K562 (cell line): ENCODE measurements around the gene IP6K2. TPM values are rescaled to one million over a fixed set of nuclear protein-coding genes. Genes with fewer than 3 reads are reported as not detected.

Experiments used
- CBX3 ChIP-seq, 2 experiments: IDR thresholded peaks; 1 replicate in 1 of 2; 2 replicates in 1 of 2; pipeline ENCODE4 v1.6.1; 2012; ENCODE audit warnings: inconsistent platforms in 2 of 2, low read length in 2 of 2, borderline replicate concordance in 1 of 2, control low read depth in 1 of 2
- E2F1 ChIP-seq: sonication (generic); formaldehyde crosslinking; IDR thresholded peaks from 2 replicates; pipeline ENCODE4 v1.8.1; 2023; ENCODE audit warnings: mild to moderate bottlenecking, missing genetic modification reagents, moderate library complexity
- E2F3 ChIP-seq: fragments of 250-450 bp; sonication (Bioruptor Pico); IDR thresholded peaks from 2 replicates; pipeline ENCODE4 v1.4.0; 2020; ENCODE audit warnings: mild to moderate bottlenecking
- EP400 ChIP-seq: fragments of 450-650 bp; IDR thresholded peaks from 2 replicates; pipeline ENCODE4 v1.6.1; 2017; ENCODE audit warnings: antibody characterized with exemption, mild to moderate bottlenecking, moderate library complexity
- GTF2F1 ChIP-seq: IDR thresholded peaks from 2 replicates; pipeline ENCODE4 v1.6.1; 2011; ENCODE audit warnings: low read depth, low read length, improper control_type of control experiment
- KDM5B ChIP-seq: fragments of 200-600 bp; sonication (generic); IDR thresholded peaks from 2 replicates; pipeline ENCODE4 v1.6.1; 2012; ENCODE audit warnings: low read depth, mild to moderate bottlenecking, moderate library complexity, low read length, control low read depth, inconsistent platforms; ENCODE audit not compliant: insufficient replicate concordance
- MTA1 ChIP-seq: fragments of 450-650 bp; IDR thresholded peaks from 2 replicates; pipeline ENCODE4 v1.6.1; 2017; ENCODE audit warnings: borderline replicate concordance
- MYC ChIP-seq, 2 experiments: fragments of 250-450 bp in 1 of 2; sonication (Bioruptor Pico) in 1 of 2; IDR thresholded peaks; 2 replicates each; pipeline versions ENCODE4 v1.5.1 to v1.6.1; 2012 to 2021; ENCODE audit warnings: low read depth in 2 of 2, borderline replicate concordance in 1 of 2, improper control_type of control experiment in 1 of 2, low read length in 1 of 2, mild to moderate bottlenecking in 1 of 2, moderate library complexity in 1 of 2
- PHF20 ChIP-seq: fragments of 450-650 bp; IDR thresholded peaks from 2 replicates; pipeline ENCODE4 v1.6.1; 2018; ENCODE audit not compliant: partially characterized antibody
- RCOR1 ChIP-seq, 2 experiments: IDR thresholded peaks; 2 replicates each; pipeline ENCODE4 v1.6.1; 2012; ENCODE audit warnings: low read depth in 2 of 2, low read length in 2 of 2, borderline replicate concordance in 1 of 2, improper control_type of control experiment in 1 of 2
- VEZF1 ChIP-seq: fragments of 200-800 bp; sonication (Bioruptor generic); IDR thresholded peaks from 2 replicates; pipeline ENCODE4 v1.6.1; 2017; ENCODE audit warnings: missing genetic modification characterization, missing compliant biosample characterization
- polyA plus RNA-seq, 8 experiments: library from polyadenylated mRNA; depleted of rRNA in 4 of 8; stranded (reverse) in 5 of 8; unstranded in 3 of 8; fragments of >200 nt; fragmentation: Nextera tagmentation in 2 of 8; fragmentation: Illumina TruSeq in 1 of 8; extraction: Ambion mirVana in 2 of 8; extraction: Trizol in 1 of 8; gene quantifications; 2 replicates each; pipeline versions ENCODE4 v1.2.1 to v1.2.3, GENCODE V29; 2011 to 2014; ENCODE audit warnings: inconsistent platforms in 1 of 8, missing spikeins in 1 of 8
- total RNA-seq, 7 experiments: library from RNA; depleted of rRNA in 6 of 7; stranded (reverse); fragments of >200 nt in 6 of 7; fragmentation: Illumina TruSeq in 2 of 7; extraction: Trizol in 2 of 7; gene quantifications; 2 replicates each; pipeline versions ENCODE4 v1.2.1 to v1.2.3, GENCODE V29; 2011 to 2021; ENCODE audit warnings: low replicate concordance in 1 of 7
- TF ChIP-seq, protein P1 (sequence below), 2 experiments: fragments of 450-650 bp in 1 of 2; sonication (generic) in 1 of 2; formaldehyde crosslinking in 1 of 2; IDR thresholded peaks; 2 replicates each; pipeline versions ENCODE4 v1.7.1 to v1.9.0; 2016 to 2022; ENCODE audit warnings: inconsistent platforms in 1 of 2, mild to moderate bottlenecking in 1 of 2, missing genetic modification reagents in 1 of 2

Gene IP6K2
- total and polyA plus RNA-seq, 9 of the 15 experiments (the other 6 are each of a cell fraction or from before 2014, with no cell fraction given), result 19.6 to 78.1 (median 48.0) TPM

- TF ChIP-seq, protein P1, sequence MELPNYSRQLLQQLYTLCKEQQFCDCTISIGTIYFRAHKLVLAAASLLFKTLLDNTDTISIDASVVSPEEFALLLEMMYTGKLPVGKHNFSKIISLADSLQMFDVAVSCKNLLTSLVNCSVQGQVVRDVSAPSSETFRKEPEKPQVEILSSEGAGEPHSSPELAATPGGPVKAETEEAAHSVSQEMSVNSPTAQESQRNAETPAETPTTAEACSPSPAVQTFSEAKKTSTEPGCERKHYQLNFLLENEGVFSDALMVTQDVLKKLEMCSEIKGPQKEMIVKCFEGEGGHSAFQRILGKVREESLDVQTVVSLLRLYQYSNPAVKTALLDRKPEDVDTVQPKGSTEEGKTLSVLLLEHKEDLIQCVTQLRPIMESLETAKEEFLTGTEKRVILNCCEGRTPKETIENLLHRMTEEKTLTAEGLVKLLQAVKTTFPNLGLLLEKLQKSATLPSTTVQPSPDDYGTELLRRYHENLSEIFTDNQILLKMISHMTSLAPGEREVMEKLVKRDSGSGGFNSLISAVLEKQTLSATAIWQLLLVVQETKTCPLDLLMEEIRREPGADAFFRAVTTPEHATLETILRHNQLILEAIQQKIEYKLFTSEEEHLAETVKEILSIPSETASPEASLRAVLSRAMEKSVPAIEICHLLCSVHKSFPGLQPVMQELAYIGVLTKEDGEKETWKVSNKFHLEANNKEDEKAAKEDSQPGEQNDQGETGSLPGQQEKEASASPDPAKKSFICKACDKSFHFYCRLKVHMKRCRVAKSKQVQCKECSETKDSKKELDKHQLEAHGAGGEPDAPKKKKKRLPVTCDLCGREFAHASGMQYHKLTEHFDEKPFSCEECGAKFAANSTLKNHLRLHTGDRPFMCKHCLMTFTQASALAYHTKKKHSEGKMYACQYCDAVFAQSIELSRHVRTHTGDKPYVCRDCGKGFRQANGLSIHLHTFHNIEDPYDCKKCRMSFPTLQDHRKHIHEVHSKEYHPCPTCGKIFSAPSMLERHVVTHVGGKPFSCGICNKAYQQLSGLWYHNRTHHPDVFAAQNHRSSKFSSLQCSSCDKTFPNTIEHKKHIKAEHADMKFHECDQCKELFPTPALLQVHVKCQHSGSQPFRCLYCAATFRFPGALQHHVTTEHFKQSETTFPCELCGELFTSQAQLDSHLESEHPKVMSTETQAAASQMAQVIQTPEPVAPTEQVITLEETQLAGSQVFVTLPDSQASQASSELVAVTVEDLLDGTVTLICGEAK (IDR thresholded peaks at IDR 0.05), result peak; percentile 60; the same call in 1 of the 2 replicates
- TF ChIP-seq, protein P1 (CRISPR knock-in tag; IDR thresholded peaks at IDR 0.05), result no peak
- TF ChIP-seq MYC (IDR thresholded peaks at IDR 0.05; ENCODE audit: low read depth, low read length), result peak; percentile 71
- no peak for TF ChIP-seq MYC (CRISPR knock-in tag; IDR thresholded peaks at IDR 0.05; ENCODE audit: borderline replicate concordance, low read depth)
- peak; percentile 48; the same call in 1 of the 2 replicates for TF ChIP-seq GTF2F1
- peak; percentile 46 for TF ChIP-seq PHF20
- TF ChIP-seq KDM5B, result peak; percentile 70
- peak in 1 of 2 experiments; percentile 28; a peak in 1 of 4 replicates for TF ChIP-seq RCOR1 (IDR thresholded peaks at IDR 0.05; ENCODE audit: borderline replicate concordance in 1 of 2, low read depth in 2 of 2, low read length in 2 of 2)
- peak; percentile 90 for TF ChIP-seq EP400
- TF ChIP-seq MTA1, result no peak
- no peak for TF ChIP-seq E2F3 (CRISPR knock-in tag)
- TF ChIP-seq VEZF1 (CRISPR knock-in tag), result peak; percentile 43; the same call in 1 of the 2 replicates
- TF ChIP-seq CBX3 (IDR thresholded peaks at IDR 0.05; ENCODE audit: borderline replicate concordance in 1 of 2, low read length in 2 of 2), result no peak
- TF ChIP-seq E2F1 (CRISPR knock-in tag), result no peak
Observed at GRCh38 chr3:48716982-48717746, at the start of gene IP6K2 (continued).
